Motor neuron (in vitro differentiated cells): ENCODE results near the gene FAM114A2. TPM values are rescaled to one million over a fixed set of nuclear protein-coding genes. Genes with fewer than 3 reads are reported as not detected.

Experiments used
- ATAC-seq, 8 experiments: fragments of 200-7000 bp; cut with Tn5 transposase; replicated peaks in 6 of 8; 2 replicates each; pipeline ENCODE4 v1.8.0; 2021; ENCODE audit warnings: mild to moderate bottlenecking in 8 of 8, moderate library complexity in 8 of 8
- H3K27ac ChIP-seq, 2 donors: fragments of 250-450 bp; sonication (Bioruptor Pico); 2 replicates each; pipeline ENCODE4 v1.9.0; 2021; ENCODE audit warnings: antibody characterized with exemption in 2 of 2, mild to moderate bottlenecking in 2 of 2, moderate library complexity in 1 of 2
- H3K4me1 ChIP-seq, 2 donors: fragments of 250-450 bp; sonication (Bioruptor Pico); replicated peaks in 1 of 2; 2 replicates each; pipeline ENCODE4 v1.6.1; 2021; ENCODE audit warnings: antibody characterized with exemption in 2 of 2, mild to moderate bottlenecking in 2 of 2, moderate library complexity in 1 of 2
- H3K4me3 ChIP-seq, 5 donors: fragments of 250-450 bp; sonication (Bioruptor Pico); 2 replicates each; pipeline ENCODE4 v1.9.0; 2021; ENCODE audit warnings: antibody characterized with exemption in 5 of 5, mild to moderate bottlenecking in 5 of 5, moderate library complexity in 4 of 5
- WGBS, 10 experiments: fragments of 450-650 bp; shearing (Covaris generic); methylation state at CpG; one replicate each; pipeline ENCODE4 v1.0.0; 2022; 5-methylcytosine and 5-hydroxymethylcytosine counted together
- in situ Hi-C, 9 experiments: fragments of 400-800 bp; cut with MboI; loops; one replicate each; pipeline ENCODE4 v1.15.0; 2021; ENCODE audit warnings: low sequenced_read_pairs in 9 of 9, low pct_unique_long_range_greater_than_20kb in 2 of 9; ENCODE audit not compliant: unreplicated experiment in 9 of 9
- total RNA-seq, 8 experiments: library from RNA; unstranded; fragments of 300-600 nt; gene quantifications; 2 replicates each; pipeline versions ENCODE4 v1.2.3 to v1.2.4, GENCODE V29; 2022

Gene FAM114A2
- 10 to 100 TPM; 14.1 to 29.9 (median 20.1) TPM for total RNA-seq

DNA sequence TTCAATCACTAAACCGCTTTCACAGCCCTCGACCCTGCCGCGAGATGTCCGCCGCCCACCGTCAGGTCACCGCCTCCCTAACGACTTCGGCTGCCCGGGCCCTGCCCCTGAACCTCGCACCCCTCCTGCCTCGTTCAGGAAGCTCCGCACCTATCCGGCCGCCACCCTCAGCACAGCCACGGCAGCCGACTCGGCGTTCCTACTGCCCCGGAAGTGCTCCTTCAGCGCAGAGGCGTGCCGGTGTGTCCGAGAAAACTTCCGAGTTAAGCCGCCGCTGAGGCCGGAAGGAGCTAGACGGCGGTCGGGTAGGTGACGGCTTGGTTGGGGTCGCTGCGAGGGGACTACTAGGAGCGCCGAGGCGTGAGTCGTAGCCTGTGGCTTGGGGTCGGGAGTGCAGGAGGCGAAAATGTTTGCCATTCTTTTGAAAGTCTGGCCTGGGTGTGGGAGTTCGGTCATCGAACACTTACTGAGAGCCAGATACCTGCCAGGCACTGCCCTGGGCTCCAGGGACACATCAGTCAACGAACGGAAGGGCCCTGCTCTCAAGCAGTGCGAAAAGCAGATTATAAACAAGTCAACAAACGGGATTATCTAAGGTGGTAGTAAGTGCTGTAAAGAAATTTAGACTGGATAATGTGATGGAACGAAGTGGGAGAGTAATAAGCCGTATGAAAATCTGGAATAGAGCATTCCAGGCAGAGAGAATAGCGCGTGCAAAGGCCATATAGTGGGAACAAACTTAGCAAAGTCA lies at the start of gene FAM114A2, which contains the start of gene MFAP3:
FAM114A2 (minus strand) TSS at position 204 of the 751 bp plus-strand sequence. CDS start 3,957 bp downstream, outside the sequence.
MFAP3 (plus strand) TSS at position 261 of the 751 bp plus-strand sequence. CDS start 10,756 bp downstream, outside the sequence.
- H3K4me3 ChIP-seq = peak within 1 kb of the TSS; percentile 57 to 87 (median 75)
- H3K27ac ChIP-seq = peak within 1 kb of the TSS; percentile 86 to 93
- in situ Hi-C loops = no loop called here
- peaks cover 6 to 19% of the 10 kb centered on the region in 2 donors for H3K4me1 ChIP-seq
- 0 to 9% (median 2%) methylated on average over 3 to 34 of the region's 51 CpGs for WGBS, 10 experiments
- ATAC-seq = peak; percentile 97 to 99 (median 99)

DNA sequence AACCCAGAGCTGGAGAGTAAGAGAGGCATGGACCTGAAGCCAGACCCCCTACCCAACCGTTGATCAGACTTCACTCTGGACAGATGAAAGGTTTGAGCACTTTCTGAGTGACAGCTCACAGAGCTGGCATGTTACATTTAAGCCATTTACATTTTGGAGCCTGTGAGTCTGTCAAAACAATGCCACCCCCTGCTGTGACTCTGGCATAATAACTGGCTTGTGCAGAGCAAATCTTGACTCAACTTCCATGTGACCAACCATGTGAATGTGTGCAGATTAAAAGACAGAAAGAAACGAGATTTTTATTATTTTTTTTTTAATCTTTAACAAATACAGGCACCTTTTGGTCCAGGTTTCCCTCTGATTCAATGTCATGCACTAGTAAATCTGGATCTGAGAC lies 48.5 kb upstream of the FAM114A2 start:
- WGBS, 10 experiments = 0 to 80% (median 25%) methylated on average over 1 to 2 of the region's 2 CpGs; no CpG with 5 or more reads in 2 of the 10 experiments
- Histone ChIP-seq H3K4me1 (peaks cover 24 to 33% of the 10 kb centered on the region in 2 donors), H3K27ac (no peak overlapping the region), H3K4me3 (no peak overlapping the region)
- in situ Hi-C loops = loop anchor here in 2 of 9 experiments (10.0 kb wide), 1 partner anchor 78 kb away; no protein-coding TSS in a partner anchor
- peak in 3 of 8 experiments; percentile 17 to 77 (median 32) for ATAC-seq

DNA sequence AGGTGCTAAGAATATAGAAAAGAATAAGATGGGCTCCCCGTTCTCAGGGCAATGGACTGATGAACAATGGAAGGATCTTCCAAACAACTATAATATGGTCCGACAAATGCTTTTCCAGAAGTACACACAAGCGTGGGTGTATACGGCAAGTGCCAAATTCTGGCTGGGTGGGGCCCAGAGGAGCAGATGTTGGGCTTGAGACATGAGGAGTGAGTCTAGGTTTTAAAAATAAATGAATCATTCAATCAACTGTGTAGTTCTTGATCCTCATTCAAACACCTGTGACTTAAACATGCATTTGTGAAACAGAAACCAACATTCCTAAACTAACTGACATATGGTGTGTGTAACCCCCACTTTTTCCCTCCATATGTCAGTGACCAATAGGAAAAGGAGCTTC lies 47.9 kb upstream of the FAM114A2 start:
- in situ Hi-C loops = loop anchor here in 2 of 9 experiments (10.0 kb wide), 1 partner anchor 78 kb away; no protein-coding TSS in a partner anchor
- Histone ChIP-seq H3K4me3 (no peak overlapping the region), H3K4me1 (peaks cover 24 to 31% of the 10 kb centered on the region in 2 donors), H3K27ac (no peak overlapping the region)
- peak in 2 of 8 experiments; percentile 71 to 93 for ATAC-seq
- 0 to 100% (median 76%) methylated on average over 1 to 4 of the region's 4 CpGs; no CpG with 5 or more reads in 4 of the 10 experiments for WGBS, 10 experiments

DNA sequence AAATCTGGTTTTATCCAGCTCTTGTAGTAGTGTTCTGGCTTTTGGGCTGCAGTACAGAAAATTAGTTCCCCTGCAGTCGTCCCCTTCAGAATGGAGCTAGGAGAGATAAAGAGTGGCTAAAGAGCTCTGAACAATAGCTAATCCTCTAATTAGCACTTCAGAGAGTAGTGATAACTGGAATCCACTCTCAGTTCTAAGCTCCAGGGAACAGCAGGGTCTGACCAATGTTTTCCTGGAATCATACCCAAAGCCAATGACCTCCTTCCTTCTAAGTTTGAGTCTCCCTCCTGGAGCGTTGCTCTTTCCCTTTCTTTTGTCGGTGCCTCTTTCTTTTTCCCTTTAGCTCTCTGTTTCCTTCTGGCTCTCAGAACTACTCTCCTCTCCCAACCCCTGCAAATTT lies 47.4 kb upstream of the FAM114A2 start:
- WGBS, 10 experiments = 0 to 72% (median 26%) methylated on average over 1 to 3 of the region's 3 CpGs; no CpG with 5 or more reads in 2 of the 10 experiments
- in situ Hi-C loops = loop anchor here in 2 of 9 experiments (10.0 kb wide), 1 partner anchor 79 kb away; no protein-coding TSS in a partner anchor
- Histone ChIP-seq H3K27ac (no peak overlapping the region), H3K4me3 (no peak overlapping the region), H3K4me1 (peaks cover 24 to 31% of the 10 kb centered on the region in 2 donors)
- ATAC-seq = peak in 1 of 8 experiments; percentile 43

DNA sequence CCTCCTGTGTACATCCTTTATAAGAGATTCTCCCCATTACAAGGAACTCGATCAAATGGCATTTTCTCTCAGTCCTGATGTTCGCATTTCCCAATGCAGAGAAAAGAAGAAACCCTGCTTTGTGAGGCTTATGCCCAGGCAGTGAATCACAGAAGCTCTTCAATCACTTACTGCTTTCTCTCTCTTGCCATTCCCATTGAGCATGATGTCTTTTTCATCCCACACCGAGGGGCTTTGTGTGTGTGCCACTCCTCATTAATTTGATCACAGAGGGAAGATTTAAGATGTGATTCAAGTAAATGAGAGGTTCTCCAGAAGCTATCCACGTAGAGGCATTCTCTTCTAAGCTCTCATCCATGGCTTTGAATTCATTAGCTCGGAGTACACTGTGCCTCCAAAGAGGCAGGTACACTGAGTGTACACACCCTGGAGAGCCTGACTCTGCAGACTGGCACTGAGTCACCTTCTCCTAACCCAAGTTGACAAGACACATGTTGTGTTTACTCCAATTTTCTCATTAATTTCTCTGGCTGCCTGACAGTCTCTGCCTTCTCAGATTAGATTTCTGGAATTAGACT lies 45.4 kb upstream of the FAM114A2 start:
- Histone ChIP-seq H3K4me3 (no peak overlapping the region), H3K4me1 (peaks cover 18 to 31% of the 10 kb centered on the region in 2 donors), H3K27ac (no peak overlapping the region)
- in situ Hi-C loops = loop anchor here in 2 of 9 experiments (10.0 kb wide), 1 partner anchor 81 kb away; no protein-coding TSS in a partner anchor
- WGBS, 10 experiments = 25 to 100% (median 46%) methylated on average over 2 to 5 of the region's 5 CpGs; no CpG with 5 or more reads in 2 of the 10 experiments
- ATAC-seq = peak in 5 of 8 experiments; percentile 51 to 89 (median 57)

DNA sequence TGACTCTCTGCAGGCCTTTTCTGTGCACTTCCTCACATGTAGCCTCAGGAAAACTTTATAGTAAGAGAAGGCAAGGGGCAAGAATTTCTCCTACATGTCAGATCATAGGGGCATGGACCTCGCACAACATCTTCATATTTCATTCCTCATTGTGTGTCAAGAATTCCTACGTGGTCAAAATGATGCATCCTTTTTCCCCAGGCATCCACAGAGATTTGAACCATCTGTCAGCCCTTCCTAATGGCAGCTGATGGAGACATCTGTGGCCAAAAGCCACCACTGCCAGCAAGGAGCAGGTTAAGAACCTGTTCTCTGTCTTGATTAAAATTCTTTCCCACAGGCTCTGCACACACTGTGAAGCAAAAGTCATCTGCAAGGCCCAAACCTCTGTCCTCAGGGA lies 42.5 kb upstream of the FAM114A2 start:
- H3K4me3 ChIP-seq = no peak overlapping the region
- no peak overlapping the region for H3K27ac ChIP-seq
- no peak for ATAC-seq
- 0 to 100% (median 50%) methylated on average over 1 to 2 of the region's 2 CpGs; no CpG with 5 or more reads in 3 of the 10 experiments for WGBS, 10 experiments
- H3K4me1 ChIP-seq = peaks cover 24 to 41% of the 10 kb centered on the region in 2 donors
- in situ Hi-C loops = loop anchor here in 2 of 9 experiments (10.0 kb wide), 1 partner anchor 84 kb away; no protein-coding TSS in a partner anchor

DNA sequence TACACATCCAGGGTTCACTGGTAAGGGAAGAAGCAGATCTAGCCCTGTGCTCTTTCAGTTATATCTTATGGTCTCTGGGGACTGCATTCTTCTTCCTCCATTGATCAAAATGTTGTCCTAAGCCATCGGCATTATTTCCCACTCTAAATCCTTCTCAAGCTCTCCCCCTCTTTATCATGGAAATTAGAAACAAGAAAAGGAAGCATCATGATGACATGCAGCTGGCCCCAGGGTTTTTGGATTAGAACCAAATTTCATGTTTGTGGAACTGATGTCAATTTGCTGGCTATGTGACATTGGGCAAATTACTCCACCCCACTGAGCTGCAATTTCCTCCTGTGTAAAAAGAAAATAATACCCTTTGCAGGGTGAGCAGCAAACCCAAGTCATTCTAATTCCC lies 39.6 kb upstream of the FAM114A2 start:
- ATAC-seq = peak in 5 of 8 experiments; percentile 18 to 75 (median 45)
- H3K27ac ChIP-seq = no peak overlapping the region
- peaks cover 7 to 14% of the 10 kb centered on the region in 2 donors for H3K4me1 ChIP-seq
- 0 to 20% (median 0%) methylated on average over 1 of the region's 1 CpG; no CpG with 5 or more reads in 4 of the 10 experiments for WGBS, 10 experiments
- in situ Hi-C loops = loop anchor here in 4 of 9 experiments (10.0 kb wide), 2 partner anchors 107 to 327 kb away; no protein-coding TSS in a partner anchor
- no peak overlapping the region for H3K4me3 ChIP-seq

DNA sequence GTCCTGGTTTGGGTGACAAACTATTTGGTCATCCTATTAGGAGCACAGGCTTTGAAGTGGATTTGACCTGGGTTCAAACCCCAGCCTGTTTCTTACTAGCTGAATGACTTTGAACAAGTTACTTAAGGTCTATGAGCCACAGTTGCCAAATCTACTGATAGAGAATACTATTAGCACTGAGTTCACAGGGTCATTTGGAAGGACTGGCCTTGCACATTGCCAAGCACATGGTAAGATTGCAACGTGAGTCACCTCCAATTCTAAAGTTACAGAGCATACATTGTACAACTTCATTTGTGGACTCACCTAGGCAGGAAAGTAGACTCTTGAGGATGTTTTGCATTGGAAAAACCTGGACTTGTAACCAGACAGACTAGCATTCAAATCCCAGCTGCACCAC lies 39.0 kb upstream of the FAM114A2 start:
- H3K27ac ChIP-seq = no peak overlapping the region
- H3K4me3 ChIP-seq = no peak overlapping the region
- H3K4me1 ChIP-seq = peaks cover 12 to 15% of the 10 kb centered on the region in 2 donors
- ATAC-seq = peak in 2 of 8 experiments; percentile 49 to 67
- 0 to 67% (median 30%) methylated on average over 1 of the region's 1 CpG; no CpG with 5 or more reads in 2 of the 10 experiments for WGBS, 10 experiments
- in situ Hi-C loops = loop anchor here in 4 of 9 experiments (10.0 kb wide), 2 partner anchors 107 to 327 kb away; no protein-coding TSS in a partner anchor

DNA sequence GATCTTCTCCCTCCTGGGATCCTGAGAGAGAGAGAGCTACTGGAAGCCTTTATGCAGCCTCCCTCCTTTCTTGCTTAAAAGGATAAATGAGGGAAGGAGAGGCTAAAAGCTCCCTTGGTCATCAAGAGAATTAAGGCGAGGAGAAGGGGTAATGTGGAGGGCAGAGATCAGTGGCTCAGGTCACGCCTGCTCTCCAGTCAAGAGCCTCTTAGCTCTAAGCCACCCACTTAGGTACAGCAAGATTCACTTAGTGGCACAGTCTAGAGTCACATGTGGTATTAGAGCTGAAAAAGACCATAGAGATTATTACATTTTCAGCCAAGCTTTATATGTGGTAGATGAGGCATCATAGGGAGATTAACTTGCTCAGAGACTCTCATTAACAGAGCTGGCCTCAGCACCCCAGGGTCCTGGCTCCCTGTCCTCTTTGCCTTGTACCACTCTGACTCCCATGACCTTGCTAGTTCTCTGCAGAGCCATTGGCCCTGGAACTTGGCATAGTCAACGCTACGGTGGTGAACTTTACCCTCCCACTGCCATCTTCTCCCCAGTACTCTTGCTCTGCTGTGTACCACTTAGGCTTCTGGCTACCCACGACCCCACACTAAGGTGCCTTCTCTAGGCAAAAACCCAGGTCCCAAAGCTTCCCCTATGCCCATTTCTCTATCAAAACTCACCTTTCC lies 37.7 kb upstream of the FAM114A2 start:
- Histone ChIP-seq H3K4me3 (no peak overlapping the region), H3K4me1 (peaks cover 15 to 22% of the 10 kb centered on the region in 2 donors), H3K27ac (no peak overlapping the region)
- in situ Hi-C loops = loop anchor here in 4 of 9 experiments (10.0 kb wide), 2 partner anchors 108 to 328 kb away; no protein-coding TSS in a partner anchor
- no peak for ATAC-seq
- WGBS, 10 experiments = 53 to 100% (median 82%) methylated on average over 1 to 5 of the region's 5 CpGs; no CpG with 5 or more reads in 2 of the 10 experiments

DNA sequence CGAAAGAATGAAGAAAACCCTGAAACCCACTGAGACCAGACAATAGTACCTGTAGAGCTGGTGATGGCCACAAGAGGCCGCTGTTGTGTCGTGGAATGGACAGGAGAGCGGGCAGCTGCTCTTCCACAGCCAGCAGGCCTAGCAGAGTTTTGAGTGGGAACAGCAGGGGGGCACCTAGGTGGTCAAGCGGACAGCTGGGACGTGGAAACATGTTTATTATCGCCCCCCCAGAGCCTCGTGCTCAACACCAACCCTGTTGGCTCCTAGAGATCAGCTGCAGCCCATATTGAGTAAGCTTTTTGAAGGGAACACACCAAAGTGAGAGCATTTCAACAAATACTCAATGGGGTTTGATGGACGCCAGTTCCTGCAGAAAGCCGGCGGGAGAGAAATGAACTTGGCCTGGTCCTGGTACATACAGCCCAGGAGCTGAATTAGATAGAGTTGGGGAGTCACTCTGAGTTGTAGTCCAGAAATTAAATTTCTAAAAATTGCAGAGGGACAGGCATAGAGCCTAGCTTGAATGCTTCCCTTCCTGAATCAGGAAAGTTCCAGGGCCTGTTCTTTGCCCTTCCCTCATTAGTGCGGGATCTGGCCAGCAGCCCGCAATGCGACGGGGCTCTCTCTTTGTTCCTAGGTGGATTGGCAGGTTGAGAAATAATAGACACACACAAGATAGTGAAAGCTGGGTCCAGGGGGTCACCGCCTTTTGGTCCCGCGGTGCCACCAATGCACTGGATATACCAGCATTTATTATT lies 33.9 kb upstream of the FAM114A2 start:
- WGBS, 10 experiments = 0 to 79% (median 38%) methylated on average over 1 to 11 of the region's 18 CpGs; no CpG with 5 or more reads in 1 of the 10 experiments
- in situ Hi-C loops = loop anchor here in 8 of 9 experiments (10.0 to 25.0 kb wide), 4 partner anchors 112 to 340 kb away; partner anchors contain the start of gene GALNT10 (in 2 of the 8)

DNA sequence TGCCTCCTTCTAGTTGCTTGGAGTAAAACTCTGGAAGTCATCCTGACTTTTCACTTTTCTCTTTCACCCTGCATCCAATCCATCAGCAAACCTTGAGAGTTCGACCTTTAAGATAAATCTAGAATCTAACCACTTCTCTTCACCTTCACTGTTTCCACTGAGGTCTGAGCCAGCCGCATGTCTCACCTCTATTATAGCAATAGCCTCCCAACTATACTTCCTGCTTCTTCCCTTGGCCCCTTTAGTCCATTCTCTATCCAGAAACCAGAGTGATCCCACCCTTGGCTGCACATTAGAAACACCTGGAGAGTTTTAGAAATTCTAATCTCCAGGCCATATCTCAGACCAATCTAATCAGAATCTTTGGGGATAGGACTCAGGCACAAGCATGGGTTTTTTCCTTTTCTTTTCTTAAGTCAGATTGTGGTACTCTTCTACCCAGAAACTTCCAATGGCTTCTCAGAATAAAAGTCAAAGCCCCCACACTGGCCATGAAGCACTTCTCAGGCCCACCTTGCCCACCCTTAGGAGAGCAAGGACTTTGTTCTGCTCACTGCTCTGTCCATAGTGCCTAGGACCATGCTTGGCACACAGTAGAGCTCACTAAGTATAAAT lies 33.2 kb upstream of the FAM114A2 start:
- Histone ChIP-seq H3K27ac (no peak overlapping the region), H3K4me1 (peaks cover 8 to 9% of the 10 kb centered on the region in 2 donors), H3K4me3 (no peak overlapping the region)
- ATAC-seq = peak in 4 of 8 experiments; percentile 5 to 8 (median 8)
- in situ Hi-C loops = loop anchor here in 8 of 9 experiments (10.0 to 25.0 kb wide), 4 partner anchors 113 to 340 kb away; partner anchors contain the start of gene GALNT10 (in 2 of the 8)
- 0 to 71% (median 46%) methylated on average over 1 to 2 of the region's 2 CpGs for WGBS, 10 experiments

More for the DNA sequence above, 33.9 kb upstream of the FAM114A2 start:
- Histone ChIP-seq H3K4me3 (no peak overlapping the region), H3K4me1 (peaks cover 9% of the 10 kb centered on the region in 2 donors), H3K27ac (no peak overlapping the region)
- ATAC-seq = peak; percentile 97 to 99 (median 99)
